Measurements from ENCODE around the gene TCF23.

- TF ChIP-seq CTCF (conservative IDR thresholded peaks at IDR 0.05; ENCODE audit: low read depth in 2 of 2) (no peak), POLR2AphosphoS5 (IDR thresholded peaks at IDR 0.05; ENCODE audit: low read depth) (no peak), EZH2phosphoT487 (IDR thresholded peaks at IDR 0.05; ENCODE audit: unreplicated experiment) (no peak), CREB1 (CRISPR knock-in tag; IDR thresholded peaks at IDR 0.05; ENCODE audit: low read depth) (no peak), REST (IDR thresholded peaks at IDR 0.05; ENCODE audit: unreplicated experiment) (no peak), JUNB (IDR thresholded peaks at IDR 0.05; ENCODE audit: unreplicated experiment) (no peak), EZH2 (IDR thresholded peaks at IDR 0.05; ENCODE audit: low read depth, unreplicated experiment) (no peak), ETS1 (IDR thresholded peaks at IDR 0.05) (no peak), ZNF114 (CRISPR knock-in tag; IDR thresholded peaks at IDR 0.05) (no peak), ZNF331 (CRISPR knock-in tag; IDR thresholded peaks at IDR 0.05; ENCODE audit: low read depth) (no peak), NANOG (IDR thresholded peaks at IDR 0.05; ENCODE audit: borderline replicate concordance) (no peak), STAT1 (IDR thresholded peaks at IDR 0.05; ENCODE audit: unreplicated experiment) (no peak), ZNF462 (CRISPR knock-in tag; IDR thresholded peaks at IDR 0.05) (no peak)
These were observed 984 bp downstream of the TCF23 start for GRCh38 chr2:27149570-27150405.
